HL-60 (cell line): ENCODE data around the gene FDCSP.

Experiments
- CTCF ChIP-seq: IDR thresholded peaks from one replicate; pipeline ENCODE4 v1.5.1; 2011; ENCODE audit warnings: low read length, control low read depth, inconsistent platforms; ENCODE audit not compliant: insufficient read depth
- GABPA ChIP-seq: IDR thresholded peaks from 2 replicates; pipeline ENCODE4 v1.6.1; 2012; ENCODE audit warnings: low read depth
- POLR2AphosphoS5 ChIP-seq: IDR thresholded peaks from 2 replicates; pipeline ENCODE4 v1.6.1; 2012; ENCODE audit warnings: low read depth

DNA sequence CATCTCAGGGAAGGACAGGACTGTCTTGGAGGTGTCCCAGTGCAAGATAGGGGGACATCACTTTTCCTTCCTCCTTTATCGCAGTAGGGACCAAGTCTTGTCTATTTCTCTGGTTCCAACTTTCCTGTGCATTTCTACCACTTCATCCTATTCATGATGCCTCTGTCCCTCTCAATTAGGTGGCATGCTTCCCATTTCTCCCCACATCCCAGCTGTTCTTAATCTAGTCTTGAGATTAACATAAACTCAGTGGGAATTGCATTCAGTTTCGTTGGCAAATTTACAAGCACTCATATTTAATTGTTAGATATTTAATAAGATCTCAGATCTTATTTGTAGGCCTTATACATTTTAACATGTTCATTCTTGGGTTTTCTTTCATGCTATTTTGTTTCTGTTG, 46.1 kb upstream of the FDCSP start:
- no peak for TF ChIP-seq CTCF
- no peak for TF ChIP-seq POLR2AphosphoS5
- TF ChIP-seq GABPA, result no peak
